ENCODE results near the gene ELK3.
A peak's percentile ranks its signal among the peaks of the same experiment; 100 is the strongest.

Gene ELK3

GRCh38 chr12:96212456-96213375, 18.5 kb downstream of the ELK3 start:
- peak; percentile 58 for DNase-seq

DNA sequence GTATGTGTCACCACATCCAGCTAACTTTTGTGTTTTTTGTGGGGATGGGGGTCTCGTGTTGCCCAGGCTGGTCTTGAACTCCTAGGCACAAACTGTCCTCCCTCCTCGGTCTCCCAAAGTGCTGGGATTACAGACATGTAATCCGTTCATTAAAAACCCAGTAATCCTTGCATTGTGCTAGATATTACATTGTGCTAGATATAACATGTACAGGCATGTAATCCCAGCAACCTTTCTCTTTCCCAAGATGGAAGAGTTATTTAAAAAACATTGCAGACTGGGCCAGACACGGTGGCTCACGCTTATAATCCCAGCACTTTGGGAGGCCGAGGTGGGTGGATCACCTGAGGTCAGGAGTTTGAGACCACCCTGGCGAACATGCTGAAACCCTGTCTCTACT, 19.7 kb downstream of the ELK3 start:
- no peak for DNase-seq

- DNase-seq, result no peak
Measured at GRCh38 chr12:96215919-96216273, 21.7 kb downstream of the ELK3 start.

DNA sequence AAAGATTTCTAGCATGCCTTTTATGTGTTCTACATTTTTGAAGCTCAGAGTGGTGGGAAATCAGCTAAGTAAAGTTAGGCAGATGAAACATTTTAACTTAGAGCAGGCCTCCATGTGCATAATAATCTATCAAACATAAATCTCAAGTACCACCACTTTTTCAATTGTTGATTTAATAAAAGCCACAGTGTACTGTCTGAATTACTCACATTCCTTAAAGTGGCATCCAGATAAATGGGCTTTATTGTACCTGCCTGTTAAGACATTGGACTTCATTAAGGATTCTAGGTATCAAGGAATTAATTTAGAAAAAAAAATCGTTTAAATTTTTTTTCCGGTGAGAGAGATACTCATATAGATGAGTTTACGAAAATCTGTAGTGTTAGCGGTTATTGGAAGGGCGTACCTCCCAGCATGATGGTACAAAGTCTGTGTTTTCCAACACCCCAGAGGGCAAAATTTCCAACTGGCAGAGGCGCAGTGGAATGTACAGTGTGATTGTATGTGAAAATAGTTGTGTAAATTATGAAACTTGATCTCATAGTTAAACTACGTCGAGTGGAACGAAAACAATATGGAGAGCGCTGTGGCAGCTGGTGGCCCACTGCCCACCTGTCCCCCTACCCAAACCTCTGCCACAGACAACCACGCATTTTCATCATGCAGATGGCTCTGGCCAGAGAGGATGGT, 25.0 kb downstream of the ELK3 start:
- DNase-seq, result no peak

GRCh38 chr12:96219700-96220206, 25.6 kb downstream of the ELK3 start:
- DNase-seq, result no peak

GRCh38 chr12:96220902-96221301, 26.7 kb downstream of the ELK3 start:
- no peak for DNase-seq

DNA sequence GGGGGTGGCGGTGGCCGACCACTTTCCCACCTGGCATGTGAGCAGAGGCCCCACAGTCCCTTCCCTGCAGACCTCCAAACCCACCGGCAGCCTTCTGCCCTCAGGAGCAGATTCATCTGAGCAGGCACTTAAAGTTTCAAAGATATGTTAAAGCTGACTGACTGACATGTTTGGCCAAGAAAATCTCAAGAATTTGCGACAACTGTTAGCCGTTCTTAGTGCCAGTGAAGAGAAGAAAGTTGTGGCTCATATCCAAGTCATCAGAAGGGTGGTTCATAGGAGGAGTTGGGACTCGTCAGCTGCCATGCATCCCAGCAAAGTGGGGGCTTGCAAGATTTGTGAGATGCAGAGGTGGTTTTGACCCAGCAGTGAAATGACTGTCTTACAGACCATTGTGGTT, 27.2 kb downstream of the ELK3 start:
- no peak for DNase-seq

DNA sequence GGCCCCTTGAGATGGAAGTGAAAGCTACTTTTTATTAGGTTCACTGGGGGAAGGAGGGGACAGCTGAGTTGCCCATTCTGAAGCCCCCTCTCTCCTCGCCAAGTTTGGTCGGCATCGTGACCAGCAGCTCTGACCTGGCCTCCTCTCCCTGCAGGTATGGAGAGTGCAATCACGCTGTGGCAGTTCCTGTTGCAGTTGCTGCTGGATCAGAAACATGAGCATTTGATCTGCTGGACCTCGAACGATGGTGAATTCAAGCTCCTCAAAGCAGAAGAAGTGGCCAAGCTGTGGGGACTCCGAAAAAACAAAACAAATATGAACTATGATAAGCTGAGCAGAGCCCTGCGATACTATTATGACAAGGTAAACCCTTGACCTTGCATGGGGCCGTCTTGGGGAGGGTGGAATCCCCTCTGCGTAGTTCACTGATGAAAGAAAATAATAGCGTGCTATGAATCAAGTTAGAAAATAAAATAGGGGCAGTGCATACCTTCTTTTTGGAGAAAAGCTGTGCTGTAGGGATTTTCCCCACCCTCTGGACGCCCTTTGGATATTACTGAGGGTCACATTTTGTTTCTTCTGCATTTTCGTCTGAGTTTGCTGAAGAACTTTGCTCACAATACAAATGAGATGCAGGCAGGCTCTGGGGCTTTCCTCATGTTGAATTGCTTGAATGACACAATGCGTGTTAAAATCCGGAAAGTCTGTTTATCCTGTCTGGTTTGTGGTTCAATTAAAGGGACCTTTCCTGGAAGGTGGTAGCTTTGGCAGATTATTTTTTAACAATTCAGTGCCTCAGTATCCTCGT, 29.4 kb downstream of the ELK3 start:
- DNase-seq, result no peak

- no peak for DNase-seq
Measured at GRCh38 chr12:96224219-96224615, 30.0 kb downstream of the ELK3 start.

DNA sequence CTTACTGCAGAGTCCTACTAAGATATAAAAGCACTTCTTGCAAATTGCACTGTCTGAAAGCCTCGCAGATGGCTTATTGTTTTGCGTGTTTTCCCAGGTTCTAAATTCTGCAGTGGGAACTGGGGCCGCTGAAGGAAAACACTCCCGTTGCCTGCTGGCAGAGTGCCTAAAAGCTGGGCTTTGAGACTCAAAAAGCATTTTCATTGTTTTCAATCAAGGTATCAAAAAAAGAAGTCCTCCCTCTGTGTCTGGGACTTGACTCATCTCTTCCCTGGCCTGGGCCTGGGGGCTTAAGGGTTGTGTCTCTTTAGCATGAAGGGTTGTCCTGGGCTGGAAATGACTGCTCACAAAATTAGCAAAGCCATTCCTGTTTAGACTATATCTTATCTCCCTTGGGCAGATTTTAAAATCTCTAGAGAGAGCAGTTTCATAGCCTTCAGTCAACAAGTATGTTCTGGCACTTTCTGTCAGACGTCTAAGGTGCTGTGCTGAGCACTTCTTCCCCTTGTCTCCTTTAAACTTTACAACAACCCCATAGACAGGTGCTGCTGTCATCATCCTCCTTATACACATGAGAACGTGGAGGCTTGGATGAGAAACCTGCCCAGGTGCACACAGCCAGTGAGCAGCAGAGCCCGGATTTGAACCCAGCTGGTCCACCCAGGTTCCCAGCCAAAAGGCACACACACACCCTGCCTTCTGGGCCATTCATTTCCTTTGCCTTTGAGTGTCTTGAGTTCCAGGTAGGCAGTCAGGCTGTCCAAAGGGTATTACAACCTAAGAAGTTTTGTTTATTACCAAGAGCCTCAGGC, 31.1 kb downstream of the ELK3 start:
- DNase-seq, result no peak

GRCh38 chr12:96225994-96226399, 31.8 kb downstream of the ELK3 start:
- no peak for DNase-seq

GRCh38 chr12:96226401-96226800, 32.2 kb downstream of the ELK3 start:
- no peak for DNase-seq

DNA sequence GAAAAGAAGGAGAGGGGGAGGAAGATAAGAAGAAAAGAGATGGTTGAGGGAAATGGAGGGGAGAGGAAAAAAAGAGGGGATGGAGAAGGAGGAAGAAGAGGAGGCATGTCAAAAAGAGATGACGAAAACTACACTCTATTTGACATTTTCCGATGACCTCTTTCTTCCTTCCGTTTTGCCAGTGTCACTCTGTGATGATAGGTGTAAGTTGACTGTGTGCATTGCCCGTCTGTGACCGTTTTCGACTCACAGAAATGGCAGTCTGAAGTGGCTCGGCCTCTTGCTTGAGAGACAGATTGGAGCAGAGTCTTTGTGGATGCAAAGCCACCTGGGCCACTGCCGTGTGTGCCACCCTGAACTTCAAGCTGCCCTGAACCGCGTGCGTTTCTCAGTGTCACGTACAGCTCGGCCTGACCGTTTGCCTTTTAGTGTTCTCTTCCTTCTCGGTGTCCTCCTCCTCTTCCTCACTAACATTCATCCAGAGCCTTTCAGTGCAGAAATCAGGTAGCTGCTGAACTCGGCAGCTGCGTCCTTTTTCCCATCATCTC, 32.7 kb downstream of the ELK3 start:
- no peak for DNase-seq

GRCh38 chr12:96227365-96228106, 33.4 kb downstream of the ELK3 start:
- peak; percentile 60 for DNase-seq

DNA sequence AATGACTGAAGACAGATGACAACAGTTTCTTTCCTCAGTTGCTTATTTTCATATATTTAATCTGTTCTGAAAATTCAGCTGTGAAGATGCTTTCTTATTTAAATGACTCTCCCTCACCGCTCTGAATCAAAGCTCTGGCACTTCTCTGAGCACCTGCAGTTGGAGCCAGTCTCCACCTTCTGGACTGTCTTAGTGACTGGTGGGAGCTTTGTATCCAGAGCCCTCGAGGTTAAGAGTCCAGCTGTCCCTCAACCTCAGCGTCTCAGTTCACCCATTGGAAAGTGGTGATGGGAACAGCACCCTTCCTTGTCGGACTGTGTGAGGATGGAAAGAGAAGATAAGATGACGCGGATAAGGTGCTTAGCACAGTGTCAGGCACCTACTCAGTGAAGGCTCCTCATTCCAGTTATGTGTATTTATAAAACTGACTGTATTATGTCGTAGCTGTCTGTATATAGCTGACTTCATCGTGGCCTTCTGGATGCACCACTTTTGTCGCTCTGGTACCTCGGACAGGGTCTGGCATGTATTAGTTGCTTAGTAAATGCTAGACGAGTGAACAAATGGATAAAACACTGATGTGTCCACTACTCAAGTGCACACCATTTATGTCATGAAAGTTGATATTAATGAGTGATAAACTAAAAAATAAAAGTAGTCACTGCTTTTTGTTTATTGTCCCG, 34.5 kb downstream of the ELK3 start:
- DNase-seq, result no peak

DNA sequence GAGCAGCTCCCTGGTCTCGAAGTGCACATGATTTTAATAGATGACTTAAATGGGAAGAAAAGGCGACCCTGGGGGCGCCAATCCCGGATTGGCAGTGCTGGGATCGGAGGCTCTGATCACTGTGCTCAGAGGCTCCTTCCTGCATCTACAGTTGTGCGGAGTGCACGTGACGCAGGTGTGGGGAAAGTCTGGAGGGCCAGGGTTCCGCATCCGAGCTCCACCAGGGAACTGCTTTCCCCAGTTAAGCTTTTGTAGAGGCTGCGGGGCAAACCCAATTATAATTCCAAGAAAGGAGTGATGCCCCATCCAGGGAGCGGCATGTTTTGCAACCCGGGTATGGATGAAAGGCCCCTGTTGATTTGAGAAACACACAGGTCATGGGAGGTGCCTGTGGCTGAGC, 36.5 kb downstream of the ELK3 start:
- DNase-seq, result no peak

- DNase-seq, result no peak
Measured at GRCh38 chr12:96233168-96233567, 39.0 kb downstream of the ELK3 start.

DNA sequence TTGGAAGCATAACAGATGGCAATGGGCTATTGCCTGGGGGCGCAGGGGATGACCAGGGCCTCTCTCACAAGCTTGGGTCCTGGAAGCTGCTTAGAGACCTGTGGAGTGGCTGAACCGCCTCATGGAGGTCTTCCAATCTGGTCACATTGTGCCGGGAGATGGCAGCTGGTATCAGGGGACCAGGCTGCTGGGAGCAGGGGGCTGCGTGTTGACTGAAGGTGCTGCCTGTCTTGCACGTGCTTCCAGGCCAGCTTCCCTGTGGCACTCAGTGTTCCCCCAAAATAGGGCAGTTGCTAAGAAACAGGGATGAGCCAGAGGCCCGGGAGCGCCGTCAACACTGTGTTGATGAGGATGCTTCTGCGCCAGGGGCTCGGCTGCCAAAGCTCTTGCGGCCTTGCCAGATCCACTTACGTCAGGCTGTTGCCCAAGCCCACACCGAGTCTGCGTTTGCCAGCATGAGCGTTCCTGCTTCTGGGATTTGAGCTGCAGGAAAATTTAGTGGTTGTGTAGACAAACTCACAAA, 39.8 kb downstream of the ELK3 start:
- no peak for DNase-seq

GRCh38 chr12:96234591-96235483, 40.7 kb downstream of the ELK3 start:
- no peak for DNase-seq

GRCh38 chr12:96235484-96235826, 41.3 kb downstream of the ELK3 start:
- DNase-seq, result no peak
